BLaER1 treated with 17β-estradiol and CSF1 and Interleukin-3, amounts not matched to agents 10 nM and 100 nM (cell line): Measurements from ENCODE around the gene HAUS3.
"Not testable (repeated sequence)": the region's sequence is repeated elsewhere in the genome, so short reads cannot be mapped to it uniquely, and the experiment has no call there.

Experiments used
- H3K27ac ChIP-seq, 11 experiments: shearing (Covaris generic); formaldehyde crosslinking; 2 replicates each; pipeline ENCODE4 v1.8.1; 2022
- H3K27me3 ChIP-seq, 11 experiments: shearing (Covaris generic); formaldehyde crosslinking; 2 replicates each; pipeline ENCODE4 v1.8.1; 2022
- H3K36me3 ChIP-seq, 11 experiments: shearing (Covaris generic); formaldehyde crosslinking; 2 replicates each; pipeline ENCODE4 v1.8.1; 2022
- H3K4me1 ChIP-seq, 10 experiments: shearing (Covaris generic); formaldehyde crosslinking; 2 replicates each; pipeline ENCODE4 v1.8.1; 2022
- H3K4me2 ChIP-seq, 11 experiments: shearing (Covaris generic); formaldehyde crosslinking; 2 replicates each; pipeline ENCODE4 v1.8.1; 2022
- H3K4me3 ChIP-seq, 10 experiments: shearing (Covaris generic); formaldehyde crosslinking; 2 replicates each; pipeline ENCODE4 v1.8.1; 2022
- H3K9ac ChIP-seq, 11 experiments: shearing (Covaris generic); formaldehyde crosslinking; 2 replicates each; pipeline ENCODE4 v1.8.1; 2022
- H3K9me3 ChIP-seq, 11 experiments: shearing (Covaris generic); formaldehyde crosslinking; replicated peaks in 1 of 11; 2 replicates each; pipeline ENCODE4 v1.8.1; 2022
- H4K20me1 ChIP-seq, 11 experiments: shearing (Covaris generic); formaldehyde crosslinking; 2 replicates each; pipeline ENCODE4 v1.8.1; 2022
- Cebpa-rat ChIP-seq, 11 experiments: shearing (Covaris generic); IDR thresholded peaks; 2 replicates each; pipeline ENCODE4 v1.8.1; 2022

HAUS3 gene

DNA sequence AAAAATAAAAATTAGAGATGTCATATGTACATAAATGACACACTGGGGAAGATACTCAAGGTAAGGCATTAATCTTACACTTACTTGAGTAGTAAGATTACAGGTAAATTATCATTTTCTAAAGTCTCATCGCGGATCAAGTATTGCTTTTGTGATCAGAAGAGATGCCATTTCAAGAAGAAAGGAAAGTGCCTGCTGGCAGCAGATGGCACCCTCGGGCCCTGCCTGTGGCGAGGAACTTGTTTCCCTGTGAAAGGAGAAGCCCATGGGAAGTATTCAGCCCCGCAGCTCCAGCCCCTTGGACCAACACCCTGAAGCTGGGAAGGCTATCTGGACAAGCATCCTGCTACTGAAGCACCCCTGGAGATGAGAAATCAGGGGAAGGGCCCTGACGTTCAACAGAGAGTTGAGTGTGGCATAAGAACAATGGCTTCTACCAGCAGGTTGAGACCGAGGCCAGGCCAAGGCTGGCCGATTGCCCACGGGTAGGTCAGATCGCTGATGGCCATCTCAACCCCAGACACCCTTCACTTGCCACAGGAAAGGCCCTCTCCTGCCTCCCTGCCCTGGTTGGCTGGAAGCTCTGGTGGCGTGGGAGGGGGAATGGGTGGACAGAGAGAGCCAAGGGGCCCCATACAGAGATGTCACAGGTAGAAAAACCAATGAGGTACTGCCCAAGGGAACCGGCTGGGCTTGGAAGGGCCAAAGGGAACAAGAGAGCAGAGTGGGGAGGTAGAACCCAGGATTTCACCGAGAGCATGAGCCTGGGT lies 38.8 kb upstream of the HAUS3 start:
- H3K4me2 ChIP-seq = peak overlapping the region in 10 of 11 experiments; percentile 6 to 88 (median 74); a peak in 18 of 22 replicates
- H3K27ac ChIP-seq = peak overlapping the region in 5 of 11 experiments; percentile 40 to 81 (median 70); a peak in 10 of 22 replicates
- peaks cover 27 to 60% (median 48%) of the 10 kb centered on the region in 10 experiments for H3K4me1 ChIP-seq
- H3K9me3 ChIP-seq = no peaks in the 10 kb centered on the region
- TF ChIP-seq Cebpa-rat (IDR thresholded peaks at IDR 0.05) = no peak
- H3K4me3 ChIP-seq = no peak overlapping the region
- H3K9ac ChIP-seq = peak overlapping the region in 1 of 11 experiments; percentile 74; a peak in 3 of 22 replicates
- H3K36me3 ChIP-seq = no peaks in the 10 kb centered on the region
- H3K27me3 ChIP-seq = no peaks in the 10 kb centered on the region
- H4K20me1 ChIP-seq = no peaks in the 10 kb centered on the region; a peak in 2 of 22 replicates

DNA sequence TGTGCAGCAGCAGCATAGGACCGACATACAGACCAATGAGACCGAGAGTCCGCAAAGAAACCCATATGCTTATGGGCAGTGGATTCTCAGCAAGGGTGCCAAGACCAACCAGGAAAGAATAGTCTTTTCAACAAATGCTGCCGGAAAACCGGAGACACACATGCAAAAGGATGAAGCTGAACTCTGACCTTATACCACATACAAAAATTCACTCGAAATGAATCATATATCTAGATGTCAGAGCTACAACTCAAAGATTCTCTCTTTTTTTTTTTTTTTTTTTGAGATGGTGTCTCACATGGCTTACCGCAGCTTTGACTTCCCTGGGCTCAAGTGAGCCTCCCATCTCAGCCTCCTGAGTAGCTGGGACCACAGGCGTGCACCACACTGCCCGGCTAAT lies 36.0 kb upstream of the HAUS3 start:
- Histone ChIP-seq H3K9ac (no peak overlapping the region), H3K36me3 (no peaks in the 10 kb centered on the region), H3K27me3 (no peaks in the 10 kb centered on the region), H3K4me2 (no peak overlapping the region), H4K20me1 (no peaks in the 10 kb centered on the region; a peak in 1 of 22 replicates), H3K27ac (no peak overlapping the region), H3K4me3 (no peak overlapping the region), H3K4me1 (peaks cover 14 to 55% (median 37%) of the 10 kb centered on the region in 10 experiments), H3K9me3 (no peaks in the 10 kb centered on the region)
- no peak for TF ChIP-seq Cebpa-rat (IDR thresholded peaks at IDR 0.05)

DNA sequence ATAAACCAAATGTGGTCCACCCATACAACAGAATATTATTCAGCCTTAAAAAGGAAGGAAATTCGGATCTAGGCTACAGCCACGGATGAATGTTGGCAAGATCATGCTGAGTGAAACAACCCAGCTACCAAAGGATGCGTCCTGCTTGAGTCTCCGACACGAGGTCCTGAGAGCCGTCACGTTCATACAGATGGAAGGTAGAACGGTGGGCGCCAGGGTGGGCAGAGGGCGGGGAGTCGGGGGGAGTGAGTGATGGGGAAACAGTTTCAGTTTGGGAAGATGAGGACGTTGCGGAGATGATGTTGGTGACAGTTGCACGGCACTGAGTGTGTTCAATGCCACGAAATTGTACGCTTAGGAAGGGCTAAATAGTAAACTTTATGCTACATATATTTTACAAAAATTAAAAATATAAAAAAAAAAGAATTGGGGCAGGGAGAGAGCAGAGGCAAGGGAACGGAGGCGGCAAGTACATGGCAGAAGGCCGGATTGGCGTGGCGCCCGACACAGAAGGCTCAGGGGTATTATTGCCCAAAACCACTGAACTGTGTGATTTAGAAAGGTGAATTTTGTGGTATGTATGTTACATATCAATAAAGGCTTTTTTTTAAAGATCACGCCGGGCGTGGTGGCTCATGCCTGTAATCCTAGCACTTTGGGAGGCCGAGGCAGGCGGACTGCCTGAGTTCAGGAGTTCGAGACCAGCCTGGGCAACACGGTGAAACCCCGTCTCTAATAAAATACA lies 34.8 kb upstream of the HAUS3 start:
- TF ChIP-seq Cebpa-rat (IDR thresholded peaks at IDR 0.05) = no peak
- Histone ChIP-seq H3K9me3 (no peaks in the 10 kb centered on the region), H4K20me1 (no peaks in the 10 kb centered on the region; a peak in 1 of 22 replicates), H3K4me3 (no peak overlapping the region), H3K36me3 (no peaks in the 10 kb centered on the region), H3K27ac (no peak overlapping the region), H3K4me2 (no peak overlapping the region), H3K27me3 (no peaks in the 10 kb centered on the region), H3K4me1 (peaks cover 15 to 51% (median 33%) of the 10 kb centered on the region in 10 experiments), H3K9ac (no peak overlapping the region)

DNA sequence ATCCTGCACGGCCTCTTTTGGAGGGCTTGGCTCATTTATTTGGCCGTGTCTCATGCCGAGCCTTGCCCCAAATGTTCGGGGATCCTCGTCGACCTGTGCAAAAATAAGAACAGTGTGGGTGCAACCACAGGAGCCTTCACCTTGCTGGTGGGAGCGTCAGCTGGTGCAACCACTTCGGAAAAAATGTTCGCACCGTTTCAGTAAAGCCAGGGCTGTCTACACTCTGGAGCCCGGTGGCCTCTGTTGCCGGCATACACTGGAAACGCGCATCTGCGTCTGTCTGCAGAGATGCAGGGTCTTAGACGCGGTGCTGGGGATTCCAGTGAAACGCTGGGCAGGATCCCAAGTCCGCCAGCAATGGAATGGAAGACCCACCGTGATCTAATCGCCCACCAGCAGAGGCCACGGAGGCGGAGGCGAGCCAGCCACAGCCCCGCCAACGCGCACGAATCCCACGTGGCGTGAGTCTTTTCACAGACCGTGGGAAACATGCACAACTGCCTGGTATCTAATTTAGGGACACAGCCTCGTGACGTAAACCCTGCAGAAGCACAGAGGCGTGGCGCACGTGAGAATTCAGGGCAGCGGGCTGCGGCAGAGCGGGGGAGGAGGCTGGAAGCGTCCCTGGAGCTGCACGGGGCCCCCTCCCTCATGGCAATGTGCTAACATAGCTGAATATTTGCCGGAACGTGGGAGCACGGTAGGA lies 33.8 kb upstream of the HAUS3 start:
- TF ChIP-seq Cebpa-rat (IDR thresholded peaks at IDR 0.05) = no peak
- H4K20me1 ChIP-seq = no peaks in the 10 kb centered on the region; a peak in 1 of 22 replicates
- H3K4me3 ChIP-seq = no peak overlapping the region
- H3K9me3 ChIP-seq = no peaks in the 10 kb centered on the region
- no peak overlapping the region for H3K4me2 ChIP-seq
- no peak overlapping the region for H3K9ac ChIP-seq
- H3K36me3 ChIP-seq = no peaks in the 10 kb centered on the region
- H3K4me1 ChIP-seq = peaks cover 9 to 40% (median 22%) of the 10 kb centered on the region in 10 experiments; a peak in 19 of 20 replicates
- no peak overlapping the region for H3K27ac ChIP-seq
- H3K27me3 ChIP-seq = no peaks in the 10 kb centered on the region

DNA sequence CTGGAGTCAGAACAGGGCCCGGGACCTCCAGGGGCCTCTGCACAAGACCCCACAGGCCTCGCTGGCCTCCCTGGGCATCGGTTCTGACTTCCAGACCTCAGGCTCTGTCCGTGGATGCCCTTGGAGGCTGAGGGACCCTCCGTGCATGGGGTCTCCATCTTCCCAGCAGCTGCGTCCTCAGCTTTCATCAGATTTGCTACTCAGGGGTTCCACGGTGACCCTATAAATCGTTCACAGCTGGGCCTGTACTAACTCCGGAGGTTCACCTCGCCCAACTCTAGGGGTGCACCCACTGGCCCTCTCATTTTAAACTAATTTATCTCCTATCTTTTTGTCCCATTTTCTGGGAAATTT lies 33.1 kb upstream of the HAUS3 start:
- not testable (repeated sequence) for H3K9ac ChIP-seq, H4K20me1 ChIP-seq, H3K36me3 ChIP-seq, H3K27me3 ChIP-seq, H3K27ac ChIP-seq, H3K9me3 ChIP-seq, H3K4me2 ChIP-seq, H3K4me3 ChIP-seq
- H3K4me1 ChIP-seq = peaks cover 9 to 35% (median 17%) of the 10 kb centered on the region in 10 experiments; a peak in 17 of 20 replicates

DNA sequence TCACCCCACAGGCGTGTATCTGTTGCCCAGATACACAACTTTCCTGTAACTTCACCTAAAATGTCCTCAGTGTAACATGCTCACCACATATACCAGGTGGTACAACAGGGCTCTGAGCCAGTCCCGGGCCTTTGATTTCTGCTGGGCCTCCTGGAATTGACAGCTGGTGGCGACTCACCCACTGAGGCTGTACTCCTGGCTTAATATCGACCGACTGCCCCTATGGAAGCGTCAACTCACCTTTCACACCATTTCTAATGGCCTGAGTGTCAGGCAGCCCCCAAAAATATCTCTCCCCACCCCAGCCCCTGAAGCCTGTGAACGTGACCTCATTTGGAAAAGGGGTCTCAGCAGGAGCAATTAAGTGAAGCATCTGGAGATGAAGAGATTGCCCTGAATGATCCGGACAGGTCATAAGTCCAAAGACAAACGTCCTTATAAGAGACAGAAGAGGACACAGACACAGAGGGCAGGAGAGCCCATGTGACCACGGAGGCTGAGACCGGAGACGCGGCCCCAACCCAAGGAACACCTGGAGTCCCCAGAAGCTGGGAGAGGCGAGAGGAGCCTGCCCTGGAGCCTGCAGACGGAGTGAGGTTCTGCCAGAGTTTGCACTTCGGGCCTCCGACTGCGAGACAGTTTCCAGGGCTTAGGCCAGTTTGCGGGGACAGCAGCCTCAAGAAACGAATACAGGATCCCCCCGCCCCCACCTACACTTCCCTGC lies 32.6 kb upstream of the HAUS3 start:
- H3K27me3 ChIP-seq = no peaks in the 10 kb centered on the region
- H3K4me2 ChIP-seq = no peak overlapping the region
- no peak overlapping the region for H3K27ac ChIP-seq
- H3K4me3 ChIP-seq = no peak overlapping the region
- no peaks in the 10 kb centered on the region; a peak in 1 of 22 replicates for H4K20me1 ChIP-seq
- no peak overlapping the region for H3K9ac ChIP-seq
- H3K36me3 ChIP-seq = no peaks in the 10 kb centered on the region
- TF ChIP-seq Cebpa-rat (IDR thresholded peaks at IDR 0.05) = no peak
- no peaks in the 10 kb centered on the region for H3K9me3 ChIP-seq
- peaks cover 9 to 29% (median 16%) of the 10 kb centered on the region in 10 experiments; a peak in 17 of 20 replicates for H3K4me1 ChIP-seq

DNA sequence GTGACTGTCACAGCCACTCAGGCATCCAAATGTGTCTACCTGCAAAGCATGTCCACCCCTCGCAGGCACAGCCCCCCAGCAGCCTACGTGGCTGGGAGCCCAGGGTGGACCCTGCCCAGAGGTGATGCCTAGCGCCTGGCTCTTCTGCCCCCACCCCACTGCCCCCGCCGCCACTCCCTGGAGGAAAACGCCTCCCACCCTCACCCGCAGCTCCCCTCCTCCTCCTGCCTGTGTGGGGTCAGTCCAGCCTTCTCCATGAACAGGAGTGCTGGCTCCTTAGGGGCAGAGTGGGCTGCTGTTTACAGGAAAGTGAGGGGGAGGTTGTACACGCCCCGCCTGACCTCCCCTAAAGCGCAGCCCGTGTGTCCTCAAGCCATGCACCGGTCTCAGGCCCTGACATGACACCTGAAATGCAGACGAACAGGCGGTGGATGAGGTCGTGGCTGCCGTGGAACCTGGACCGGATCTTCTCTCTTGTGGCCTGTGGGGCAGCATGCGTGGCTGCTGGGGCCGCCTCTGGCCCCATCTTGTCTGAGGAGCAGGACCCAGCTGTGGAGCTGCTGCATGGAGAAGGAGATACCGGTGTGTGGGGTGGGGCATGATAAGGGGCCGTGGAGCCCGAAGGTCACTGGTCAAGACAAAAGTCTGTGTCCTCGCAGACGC lies 31.9 kb upstream of the HAUS3 start:
- H3K4me3 ChIP-seq = no peak overlapping the region
- no peaks in the 10 kb centered on the region for H3K27me3 ChIP-seq
- H4K20me1 ChIP-seq = no peaks in the 10 kb centered on the region; a peak in 1 of 22 replicates
- no peaks in the 10 kb centered on the region for H3K36me3 ChIP-seq
- peak overlapping the region in 1 of 11 experiments; percentile 47; a peak in 1 of 22 replicates for H3K9ac ChIP-seq
- no peak overlapping the region for H3K27ac ChIP-seq
- peaks cover 9 to 24% (median 12%) of the 10 kb centered on the region in 10 experiments; a peak in 15 of 20 replicates for H3K4me1 ChIP-seq
- no peaks in the 10 kb centered on the region for H3K9me3 ChIP-seq
- TF ChIP-seq Cebpa-rat (IDR thresholded peaks at IDR 0.05) = no peak
- H3K4me2 ChIP-seq = peak overlapping the region in 2 of 11 experiments; percentile 33 to 49; a peak in 2 of 22 replicates

DNA sequence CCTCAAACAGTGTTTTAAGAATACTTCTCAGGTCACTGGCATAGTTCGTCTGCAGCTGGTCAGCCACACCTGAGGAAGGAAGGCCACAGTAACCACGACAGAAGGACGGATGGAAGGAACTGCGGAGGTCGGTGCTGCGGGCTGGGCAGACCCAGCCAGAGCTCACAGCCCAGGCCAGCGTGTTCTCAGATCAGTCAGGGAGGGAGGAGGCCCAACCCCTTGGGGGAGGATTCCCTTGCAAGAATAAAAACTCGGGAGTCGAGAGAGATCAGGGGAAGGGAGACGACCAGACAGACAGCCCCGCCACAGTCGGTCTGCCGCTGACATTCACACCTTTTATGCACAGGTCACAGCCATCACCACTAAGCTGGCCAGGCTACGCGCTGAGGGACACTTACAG lies 31.3 kb upstream of the HAUS3 start:
- H3K9me3 ChIP-seq = no peaks in the 10 kb centered on the region
- no peaks in the 10 kb centered on the region for H3K36me3 ChIP-seq
- H3K4me2 ChIP-seq = peak overlapping the region in 10 of 11 experiments; percentile 8 to 52 (median 42); a peak in 15 of 22 replicates
- peaks cover 9 to 21% (median 12%) of the 10 kb centered on the region in 10 experiments; a peak in 15 of 20 replicates for H3K4me1 ChIP-seq
- H3K27me3 ChIP-seq = no peaks in the 10 kb centered on the region
- H3K9ac ChIP-seq = peak overlapping the region in 3 of 11 experiments; percentile 15 to 47 (median 25); a peak in 3 of 22 replicates
- TF ChIP-seq Cebpa-rat (IDR thresholded peaks at IDR 0.05) = no peak
- no peak overlapping the region for H3K27ac ChIP-seq
- no peak overlapping the region for H3K4me3 ChIP-seq
- no peaks in the 10 kb centered on the region; a peak in 1 of 22 replicates for H4K20me1 ChIP-seq
